ENCODE results near the gene GNG7.
"Not testable (repeated sequence)": the region's sequence is repeated elsewhere in the genome, so short reads cannot be mapped to it uniquely, and the experiment has no call there.

GNG7 gene

GRCh38 chr19:2577722-2578335 lies 124.7 kb downstream of the GNG7 start:
- in situ Hi-C loops (cut with HindIII; ENCODE audit: low sequenced_read_pairs) = no loop called here
- TF ChIP-seq, protein P1, sequence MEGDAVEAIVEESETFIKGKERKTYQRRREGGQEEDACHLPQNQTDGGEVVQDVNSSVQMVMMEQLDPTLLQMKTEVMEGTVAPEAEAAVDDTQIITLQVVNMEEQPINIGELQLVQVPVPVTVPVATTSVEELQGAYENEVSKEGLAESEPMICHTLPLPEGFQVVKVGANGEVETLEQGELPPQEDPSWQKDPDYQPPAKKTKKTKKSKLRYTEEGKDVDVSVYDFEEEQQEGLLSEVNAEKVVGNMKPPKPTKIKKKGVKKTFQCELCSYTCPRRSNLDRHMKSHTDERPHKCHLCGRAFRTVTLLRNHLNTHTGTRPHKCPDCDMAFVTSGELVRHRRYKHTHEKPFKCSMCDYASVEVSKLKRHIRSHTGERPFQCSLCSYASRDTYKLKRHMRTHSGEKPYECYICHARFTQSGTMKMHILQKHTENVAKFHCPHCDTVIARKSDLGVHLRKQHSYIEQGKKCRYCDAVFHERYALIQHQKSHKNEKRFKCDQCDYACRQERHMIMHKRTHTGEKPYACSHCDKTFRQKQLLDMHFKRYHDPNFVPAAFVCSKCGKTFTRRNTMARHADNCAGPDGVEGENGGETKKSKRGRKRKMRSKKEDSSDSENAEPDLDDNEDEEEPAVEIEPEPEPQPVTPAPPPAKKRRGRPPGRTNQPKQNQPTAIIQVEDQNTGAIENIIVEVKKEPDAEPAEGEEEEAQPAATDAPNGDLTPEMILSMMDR (IDR thresholded peaks at IDR 0.05; ENCODE audit: low read depth, low read length, missing control alignments) = no peak
- no peak overlapping the region for H3K4me3 ChIP-seq (ENCODE audit: low read depth, low read length)
- DNase-seq (ENCODE audit: low read depth) = no peak

- in situ Hi-C loops (cut with HindIII; ENCODE audit: low sequenced_read_pairs) = no loop called here
- TF ChIP-seq, protein P1 (IDR thresholded peaks at IDR 0.05; ENCODE audit: low read depth, low read length, missing control alignments) = no peak
- H3K4me3 ChIP-seq (ENCODE audit: low read depth, low read length) = no peak overlapping the region
- peak; percentile 12 for DNase-seq (ENCODE audit: low read depth)
Measured at GRCh38 chr19:2575734-2576481, 126.6 kb downstream of the GNG7 start.

DNA sequence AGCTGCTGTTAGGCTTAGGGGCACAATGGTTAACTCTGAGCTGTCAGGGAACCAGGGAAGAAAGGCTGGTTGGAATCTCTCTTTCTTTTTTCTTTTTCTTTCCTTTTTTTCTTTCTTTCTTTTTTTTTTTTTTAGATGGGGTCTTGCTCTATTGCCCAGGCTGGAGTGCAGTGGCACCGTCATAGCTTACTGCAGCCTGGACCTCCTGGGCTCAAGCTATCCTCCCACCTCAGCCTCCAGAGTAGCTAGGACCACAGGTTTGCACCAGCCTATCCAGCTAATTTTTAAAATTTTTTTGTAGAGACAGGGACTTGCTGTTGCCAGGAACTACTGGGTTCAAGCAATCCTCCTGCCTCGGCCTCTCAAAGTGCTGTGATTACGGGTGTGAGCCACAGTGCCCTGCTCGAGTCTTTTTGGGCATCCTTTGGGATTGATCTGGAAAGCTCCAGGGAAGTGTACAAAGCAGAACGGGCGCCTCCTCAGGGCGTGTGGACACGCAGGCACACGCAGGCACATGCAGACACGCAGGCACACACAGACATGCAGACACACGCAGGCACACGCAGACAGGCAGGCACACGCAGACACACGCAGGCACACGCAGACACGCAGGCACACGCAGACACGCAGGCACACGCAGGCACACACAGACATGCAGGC lies 127.4 kb downstream of the GNG7 start:
- in situ Hi-C loops (cut with HindIII; ENCODE audit: low sequenced_read_pairs) = no loop called here
- no peak overlapping the region for H3K4me3 ChIP-seq (ENCODE audit: low read depth, low read length)
- TF ChIP-seq, protein P1 (IDR thresholded peaks at IDR 0.05; ENCODE audit: low read depth, low read length, missing control alignments) = no peak
- DNase-seq (ENCODE audit: low read depth) = no peak

DNA sequence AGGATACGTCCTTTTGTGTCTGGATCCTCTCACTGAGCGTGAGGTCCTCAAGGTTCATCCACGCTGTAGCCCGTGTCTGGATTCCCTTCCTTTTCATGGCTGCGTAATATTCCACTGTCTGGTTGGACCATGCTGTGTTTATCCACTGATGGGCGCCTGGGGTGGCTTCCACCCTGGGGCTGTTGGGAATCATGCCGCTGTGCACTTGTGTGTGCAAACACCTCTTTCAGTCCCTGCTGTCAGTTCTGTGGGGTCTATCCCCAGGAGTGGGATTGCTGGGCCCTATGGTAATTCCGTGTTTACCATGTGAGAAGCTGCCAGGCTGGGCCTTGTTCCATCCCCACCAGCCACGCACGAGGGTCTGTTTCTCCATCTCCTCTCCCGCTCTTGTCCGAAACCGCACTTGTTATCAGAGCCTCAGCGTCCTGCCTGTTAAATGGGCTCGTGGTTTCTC lies 128.0 kb downstream of the GNG7 start:
- TF ChIP-seq, protein P1 (IDR thresholded peaks at IDR 0.05; ENCODE audit: low read depth, low read length, missing control alignments) = no peak
- H3K4me3 ChIP-seq (ENCODE audit: low read depth, low read length) = no peak overlapping the region
- in situ Hi-C loops (cut with HindIII; ENCODE audit: low sequenced_read_pairs) = no loop called here
- DNase-seq (ENCODE audit: low read depth) = no peak

DNA sequence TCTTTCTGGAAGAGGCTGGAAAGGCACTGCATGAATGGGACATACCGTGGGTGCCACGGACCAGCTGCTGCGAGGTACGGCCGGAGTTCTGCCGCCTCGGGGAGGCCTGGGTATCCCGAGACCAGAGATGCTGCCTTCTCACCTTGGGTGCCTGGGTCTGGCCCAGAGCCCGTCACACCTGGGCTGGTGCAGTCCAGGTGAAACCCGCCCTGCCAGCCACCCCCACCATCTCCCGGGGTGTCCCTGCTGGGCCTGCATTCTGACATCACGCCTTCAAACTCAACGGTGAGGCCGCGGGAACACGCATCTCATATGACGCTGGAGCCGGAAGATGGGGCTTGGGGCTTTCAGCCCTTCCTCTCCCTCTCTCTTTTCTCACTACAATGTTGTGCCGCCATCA lies 128.6 kb downstream of the GNG7 start:
- in situ Hi-C loops (cut with HindIII; ENCODE audit: low sequenced_read_pairs) = no loop called here
- TF ChIP-seq, protein P1 (IDR thresholded peaks at IDR 0.05; ENCODE audit: low read depth, low read length, missing control alignments) = no peak
- H3K4me3 ChIP-seq (ENCODE audit: low read depth, low read length) = no peak overlapping the region
- no peak for DNase-seq (ENCODE audit: low read depth)

- H3K4me3 ChIP-seq (ENCODE audit: low read depth, low read length); DNase-seq (ENCODE audit: low read depth); in situ Hi-C loops (cut with HindIII; ENCODE audit: low sequenced_read_pairs): not testable (repeated sequence)
Measured at GRCh38 chr19:2572152-2572551, 130.3 kb downstream of the GNG7 start.
